ENCODE measurements around the gene FAM200A. TPM values are rescaled to one million over a fixed set of nuclear protein-coding genes. Genes with fewer than 3 reads are reported as not detected.
A peak's percentile ranks its signal among the peaks of the same experiment; 100 is the strongest.

FAM200A gene
- total and polyA plus RNA-seq, 5 experiments from 2014 or later = 3.2 to 11.3 (median 6.3) TPM

GRCh38 chr7:99498546-99498944 is 53.4 kb downstream of the FAM200A start:
- ATAC-seq (no peak), DNase-seq (no peak)
- Mint-ChIP-seq H3K4me1 (peaks cover 8 to 38% (median 26%) of the 10 kb centered on the region in 4 donors), H3K4me3 (peak overlapping the region; percentile 94 to 100 (median 98)), H3K36me3 (peaks cover 21 to 43% (median 32%) of the 10 kb centered on the region in 3 donors), H3K27ac (peak overlapping the region in 9 of 10 donors; percentile 86 to 100 (median 99)), H3K9me3 (peaks cover 0 to 16% (median 8%) of the 10 kb centered on the region in 9 donors), H3K27me3 (no peaks in the 10 kb centered on the region)
- POLR2A ChIA-PET = interaction anchor here (0.7 to 4.8 kb wide), 11 partner anchors 26 to 173 kb away, joined by 3 to 59 read pairs (median 3); partner anchors contain the start of genes ARPC1A, BUD31, CPSF4 and PDAP1

DNA sequence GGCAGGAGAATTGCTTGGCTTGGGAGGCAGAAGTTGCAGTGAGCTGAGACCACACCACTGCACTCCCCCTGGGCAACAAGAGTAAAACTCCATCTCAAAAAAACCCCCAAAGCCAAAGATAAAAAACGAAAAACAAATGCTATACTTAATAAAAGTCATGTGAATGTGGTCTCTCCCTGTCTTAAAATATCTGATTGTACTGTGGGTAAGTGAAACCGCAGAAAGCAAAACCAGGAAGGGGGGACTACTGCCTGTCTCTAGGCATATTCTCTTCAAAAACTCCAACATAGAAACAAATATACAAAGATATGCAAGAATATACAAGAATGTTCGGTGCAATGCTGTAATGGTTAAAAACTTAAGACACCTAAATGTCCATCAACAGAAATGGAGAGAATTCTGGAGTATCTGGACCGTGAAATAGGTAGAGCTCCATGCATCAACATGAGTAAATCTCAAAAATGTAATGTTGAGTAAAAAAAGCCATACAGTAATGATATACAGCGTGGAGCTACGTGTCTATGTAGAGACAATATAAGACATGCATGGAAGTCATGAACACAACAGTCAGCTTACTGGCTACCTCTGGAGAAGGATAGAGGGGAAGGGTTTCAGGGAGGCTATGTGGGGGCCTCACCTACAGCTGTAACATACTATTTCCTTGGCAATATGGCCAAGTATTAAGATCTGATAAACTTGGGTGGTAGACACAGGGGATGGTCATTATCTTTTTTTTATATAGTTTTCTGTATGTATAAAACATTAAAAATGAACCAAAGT is 54.0 kb downstream of the FAM200A start:
- Mint-ChIP-seq H3K36me3 (peaks cover 27 to 49% (median 38%) of the 10 kb centered on the region in 3 donors), H3K9me3 (peaks cover 0 to 22% (median 12%) of the 10 kb centered on the region in 9 donors), H3K27ac (peak overlapping the region; percentile 8 to 100 (median 98)), H3K4me3 (peak overlapping the region; percentile 94 to 100 (median 98)), H3K4me1 (peaks cover 8 to 38% (median 26%) of the 10 kb centered on the region in 4 donors), H3K27me3 (no peaks in the 10 kb centered on the region)
- POLR2A ChIA-PET = interaction anchor here (0.7 to 4.8 kb wide), 9 partner anchors 26 to 172 kb away, joined by 3 to 59 read pairs (median 4); partner anchors contain the start of genes ARPC1A, BUD31, CPSF4 and PDAP1
- ATAC-seq (no peak), DNase-seq (peak in 1 of 10 donors; percentile 28)

Other genes starting within 250 kb of the FAM200A start
- 10 to 100 TPM; 45.5 to 47.2 TPM for gene ARPC1A, start 226.2 kb downstream of the FAM200A start, total RNA-seq
- gene ARPC1A, start 226.2 kb downstream of the FAM200A start, polyA plus RNA-seq = 10 to 100 TPM; 42.7 to 74.8 (median 63.6) TPM
- gene ARPC1B, start 177.4 kb downstream of the FAM200A start, total RNA-seq = 100 to 1,000 TPM; 165 to 170 TPM
- gene ARPC1B, start 177.4 kb downstream of the FAM200A start, polyA plus RNA-seq = 100 to 1,000 TPM; 597 to 712 (median 662) TPM
- 10 to 100 TPM; 70.2 to 75.1 TPM for gene PDAP1, start 143.5 kb downstream of the FAM200A start, total RNA-seq
- gene PDAP1, start 143.5 kb downstream of the FAM200A start, polyA plus RNA-seq = 10 to 100 TPM; 24.0 to 35.6 (median 33.4) TPM
- 10 to 100 TPM; 61.7 to 74.6 TPM for gene BUD31, start 143.1 kb downstream of the FAM200A start, total RNA-seq
- gene BUD31, start 143.1 kb downstream of the FAM200A start, polyA plus RNA-seq = 100 to 1,000 TPM; 151 to 216 (median 170) TPM
- 10 to 100 TPM; 11.5 to 13.8 TPM for gene PTCD1, start 113.3 kb downstream of the FAM200A start, total RNA-seq
- 1 to 10 TPM; 2.0 to 3.9 (median 3.2) TPM for gene PTCD1, start 113.3 kb downstream of the FAM200A start, polyA plus RNA-seq
- gene CPSF4, start 113.2 kb downstream of the FAM200A start, total RNA-seq = 10 to 100 TPM; 48.6 to 55.2 TPM
- 10 to 100 TPM; 22.9 to 31.3 (median 28.1) TPM for gene CPSF4, start 113.2 kb downstream of the FAM200A start, polyA plus RNA-seq
- gene ATP5MF, start 85.9 kb downstream of the FAM200A start, total RNA-seq = 100 to 1,000 TPM; 150 to 165 TPM
- 100 to 1,000 TPM; 421 to 484 (median 453) TPM for gene ATP5MF, start 85.9 kb downstream of the FAM200A start, polyA plus RNA-seq
- gene ZNF789, start 79.2 kb downstream of the FAM200A start, total RNA-seq = 10 to 100 TPM; 22.8 to 31.8 TPM
- 1 to 10 TPM; 7.3 to 8.2 (median 8.0) TPM for gene ZNF789, start 79.2 kb downstream of the FAM200A start, polyA plus RNA-seq
- gene ZNF394, start 51.8 kb downstream of the FAM200A start, total RNA-seq = 100 to 1,000 TPM; 107 to 120 TPM
- gene ZNF394, start 51.8 kb downstream of the FAM200A start, polyA plus RNA-seq = 10 to 100 TPM; 58.5 to 67.1 (median 60.8) TPM
- gene ZKSCAN5, start 47.5 kb downstream of the FAM200A start, total RNA-seq = 1 to 10 TPM; 8.9 to 9.9 TPM
- 1 to 10 TPM; 3.0 to 5.7 (median 3.9) TPM for gene ZKSCAN5, start 47.5 kb downstream of the FAM200A start, polyA plus RNA-seq
- 100 to 1,000 TPM; 179 to 181 TPM for gene ZNF655, start 6.5 kb upstream of the FAM200A start, total RNA-seq
- gene ZNF655, start 6.5 kb upstream of the FAM200A start, polyA plus RNA-seq = 10 to 100 TPM; 70.3 to 86.3 (median 74.3) TPM
- 1 to 10 TPM; 2.3 to 2.5 TPM for gene TMEM225B, start 46.2 kb upstream of the FAM200A start, total RNA-seq
- 1 to 10 TPM; 2.7 to 3.4 (median 2.8) TPM for gene TMEM225B, start 46.2 kb upstream of the FAM200A start, polyA plus RNA-seq
- gene ZSCAN25, start 64.8 kb upstream of the FAM200A start, total RNA-seq = 10 to 100 TPM; 57.1 to 57.8 TPM
- 10 to 100 TPM in 2 of 3 donors, 1 to 10 TPM in 1; 9.2 to 19.0 (median 16.2) TPM for gene ZSCAN25, start 64.8 kb upstream of the FAM200A start, polyA plus RNA-seq
- gene CYP3A5, start 127.9 kb upstream of the FAM200A start, total RNA-seq = under 1 TPM in 1 of 2 experiments, not detected in 1; 0.16 TPM
- gene CYP3A5, start 127.9 kb upstream of the FAM200A start, polyA plus RNA-seq = under 1 TPM; 0.14 to 0.41 (median 0.20) TPM
- gene CYP3A7, start 183.1 kb upstream of the FAM200A start, total RNA-seq = not detected
- gene CYP3A7, start 183.1 kb upstream of the FAM200A start, polyA plus RNA-seq = not detected
- not detected for gene CYP3A4, start 232.1 kb upstream of the FAM200A start, total RNA-seq
- gene CYP3A4, start 232.1 kb upstream of the FAM200A start, polyA plus RNA-seq = under 1 TPM in 1 of 3 donors, not detected in 2; 0.14 TPM

Measured in naive thymus-derived CD8-positive, alpha-beta T cell (primary cell).